PC-9 (cell line): ENCODE data around the gene ZNF423. TPM values are rescaled to one million over a fixed set of nuclear protein-coding genes. Genes with fewer than 3 reads are reported as not detected.

ENCODE experiments used
- BruUV-seq: library from RNA; stranded (reverse); fragments of 400-500 nt; replicated peaks from 2 replicates; lab custom pipeline; 2021; lab: Mats Ljungman, UMichigan
- CTCF ChIA-PET: fragments of 300-600 bp; sonication (Branson Sonifier 250); formaldehyde crosslinking; loops from one replicate; lab custom pipeline; 2022; ENCODE audit warnings: antibody characterized with exemption; lab: Charles Lee
- POLR2A ChIA-PET: fragments of 300-600 bp; sonication (Branson Sonifier 250); formaldehyde crosslinking; loops from one replicate; lab custom pipeline; 2022; ENCODE audit warnings: antibody characterized with exemption; ENCODE audit not compliant: unreplicated experiment; lab: Charles Lee
- DNase-seq, 2 experiments: peaks; one replicate each; pipeline versions ENCODE4 v3.0.0 to v3.0.0-alpha.2; 2015 to 2022; ENCODE audit warnings: mixed read lengths in 1 of 2
- H2AFZ ChIP-seq: fragments of 200-600 bp; sonication (generic); 2 replicates; pipeline ENCODE4 v1.8.1; 2017; ENCODE audit warnings: antibody characterized with exemption
- H3F3A ChIP-seq: fragments of 200-600 bp; sonication (generic); 2 replicates; pipeline ENCODE4 v1.8.1; 2017; ENCODE audit warnings: antibody characterized with exemption, mild to moderate bottlenecking, low read depth; ENCODE audit not compliant: insufficient read depth
- H3K27ac ChIP-seq: fragments of 200-600 bp; sonication (generic); 2 replicates; pipeline ENCODE4 v1.6.1; 2016; ENCODE audit warnings: mixed run types
- H3K27me3 ChIP-seq: fragments of 200-600 bp; sonication (generic); 2 replicates; pipeline ENCODE4 v1.6.1; 2016; ENCODE audit warnings: low read depth, mixed run types; ENCODE audit not compliant: insufficient read depth
- H3K36me3 ChIP-seq: fragments of 200-600 bp; sonication (generic); 2 replicates; pipeline ENCODE4 v1.6.1; 2016; ENCODE audit warnings: low read depth, mixed run types
- H3K4me1 ChIP-seq: fragments of 200-600 bp; sonication (generic); replicated peaks from 2 replicates; pipeline ENCODE4 v1.6.1; 2016; ENCODE audit warnings: mixed run types; ENCODE audit not compliant: insufficient read depth
- H3K4me2 ChIP-seq: fragments of 200-600 bp; sonication (generic); 2 replicates; pipeline ENCODE4 v1.6.1; 2017; ENCODE audit warnings: mixed run types
- H3K4me3 ChIP-seq: fragments of 200-600 bp; sonication (generic); 2 replicates; pipeline ENCODE4 v1.6.1; 2016; ENCODE audit warnings: mixed run types
- H3K79me2 ChIP-seq: fragments of 200-600 bp; sonication (generic); 2 replicates; pipeline ENCODE4 v1.6.1; 2017; ENCODE audit warnings: low read depth, mixed run types
- H3K9me2 ChIP-seq: fragments of 200-600 bp; sonication (generic); 2 replicates; pipeline ENCODE4 v1.8.1; 2017; ENCODE audit warnings: mild to moderate bottlenecking; ENCODE audit not compliant: insufficient read depth
- H3K9me3 ChIP-seq: fragments of 200-600 bp; sonication (generic); 2 replicates; pipeline ENCODE4 v1.8.1; 2016; ENCODE audit warnings: low read depth; ENCODE audit not compliant: insufficient read depth
- H4K20me1 ChIP-seq: fragments of 200-600 bp; sonication (generic); 2 replicates; pipeline ENCODE4 v1.8.1; 2017; ENCODE audit not compliant: insufficient read depth
- EZH2 ChIP-seq: fragments of 200-600 bp; sonication (generic); IDR thresholded peaks from 2 replicates; pipeline ENCODE4 v1.8.0; 2017; ENCODE audit warnings: antibody characterized with exemption, low read depth
- intact Hi-C: fragments of 100-400 bp; cut with micrococcal nuclease; formaldehyde crosslinking; loops from one replicate; pipeline ENCODE4 v1.10.0; 2022; ENCODE audit not compliant: unreplicated experiment
- total RNA-seq: library from RNA; stranded (reverse); gene quantifications from 2 replicates; pipeline ENCODE4 v1.2.3, GENCODE V29; 2021
- TF ChIP-seq, protein P1 (sequence below): fragments of 200-600 bp; sonication (generic); conservative IDR thresholded peaks from 2 replicates; pipeline ENCODE4 v1.6.1; 2017; ENCODE audit warnings: mixed run types, antibody characterized with exemption, mild to moderate bottlenecking, moderate library complexity

Gene ZNF423
- total RNA-seq, 1 experiment from 2014 or later: not detected

GRCh38 chr16:49576173-49576494, 279.8 kb downstream of the ZNF423 start:
- Histone ChIP-seq H3F3A (no peaks in the 10 kb centered on the region), H3K9me2 (no peaks in the 10 kb centered on the region), H3K4me2 (no peak overlapping the region), H3K36me3 (no peaks in the 10 kb centered on the region), H3K4me1 (no peaks in the 10 kb centered on the region), H3K79me2 (no peaks in the 10 kb centered on the region), H3K27me3 (peaks cover 75% of the 10 kb centered on the region), H4K20me1 (no peaks in the 10 kb centered on the region), H3K4me3 (no peak overlapping the region), H2AFZ (no peak overlapping the region), H3K27ac (no peak overlapping the region), H3K9me3 (no peaks in the 10 kb centered on the region)
- no peak for DNase-seq
- ChIA-PET POLR2A (no interaction called here), CTCF (no interaction called here)
- TF ChIP-seq, protein P1, sequence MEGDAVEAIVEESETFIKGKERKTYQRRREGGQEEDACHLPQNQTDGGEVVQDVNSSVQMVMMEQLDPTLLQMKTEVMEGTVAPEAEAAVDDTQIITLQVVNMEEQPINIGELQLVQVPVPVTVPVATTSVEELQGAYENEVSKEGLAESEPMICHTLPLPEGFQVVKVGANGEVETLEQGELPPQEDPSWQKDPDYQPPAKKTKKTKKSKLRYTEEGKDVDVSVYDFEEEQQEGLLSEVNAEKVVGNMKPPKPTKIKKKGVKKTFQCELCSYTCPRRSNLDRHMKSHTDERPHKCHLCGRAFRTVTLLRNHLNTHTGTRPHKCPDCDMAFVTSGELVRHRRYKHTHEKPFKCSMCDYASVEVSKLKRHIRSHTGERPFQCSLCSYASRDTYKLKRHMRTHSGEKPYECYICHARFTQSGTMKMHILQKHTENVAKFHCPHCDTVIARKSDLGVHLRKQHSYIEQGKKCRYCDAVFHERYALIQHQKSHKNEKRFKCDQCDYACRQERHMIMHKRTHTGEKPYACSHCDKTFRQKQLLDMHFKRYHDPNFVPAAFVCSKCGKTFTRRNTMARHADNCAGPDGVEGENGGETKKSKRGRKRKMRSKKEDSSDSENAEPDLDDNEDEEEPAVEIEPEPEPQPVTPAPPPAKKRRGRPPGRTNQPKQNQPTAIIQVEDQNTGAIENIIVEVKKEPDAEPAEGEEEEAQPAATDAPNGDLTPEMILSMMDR: no peak
- no peak for TF ChIP-seq EZH2
- BruUV-seq: no TSS peak
- intact Hi-C loops: no loop called here

- no peak overlapping the region for H3K4me2 ChIP-seq
- H3K9me3 ChIP-seq: no peaks in the 10 kb centered on the region
- no peaks in the 10 kb centered on the region for H3K79me2 ChIP-seq
- no peaks in the 10 kb centered on the region for H3K9me2 ChIP-seq
- H3K27ac ChIP-seq: no peak overlapping the region
- DNase-seq: no peak
- TF ChIP-seq, protein P1: no peak
- no peak for TF ChIP-seq EZH2
- CTCF ChIA-PET: no interaction called here
- no peak overlapping the region for H3K4me3 ChIP-seq
- no peaks in the 10 kb centered on the region for H3K36me3 ChIP-seq
- no peaks in the 10 kb centered on the region for H3K4me1 ChIP-seq
- peaks cover 69% of the 10 kb centered on the region for H3K27me3 ChIP-seq
- H2AFZ ChIP-seq: no peak overlapping the region
- POLR2A ChIA-PET: no interaction called here
- no peaks in the 10 kb centered on the region for H4K20me1 ChIP-seq
- intact Hi-C loops: no loop called here
- no peaks in the 10 kb centered on the region for H3F3A ChIP-seq
- no TSS peak for BruUV-seq
Measured at GRCh38 chr16:49575346-49576172, 280.4 kb downstream of the ZNF423 start.

DNA sequence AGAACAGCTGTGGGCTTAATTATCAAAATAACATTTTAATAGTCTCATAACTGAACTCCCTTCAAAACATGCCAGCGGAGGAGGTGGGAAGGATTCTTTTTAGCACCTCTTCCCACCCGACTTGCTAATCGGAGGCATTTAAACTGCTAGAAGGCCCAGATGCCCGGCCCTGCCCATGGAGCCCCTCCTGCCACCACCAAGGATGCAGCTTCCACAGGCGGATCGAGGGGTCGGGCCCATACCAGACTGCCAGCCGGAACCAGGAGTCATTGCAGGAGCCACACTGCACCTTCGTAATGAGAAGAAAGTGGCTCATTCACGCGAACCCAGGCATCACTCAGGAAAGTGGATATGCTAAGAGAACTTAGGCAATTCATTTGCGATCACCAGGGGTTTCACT, 281.1 kb downstream of the ZNF423 start:
- DNase-seq: no peak
- Histone ChIP-seq H3K9me2 (no peaks in the 10 kb centered on the region), H3K79me2 (no peaks in the 10 kb centered on the region), H3K9me3 (no peaks in the 10 kb centered on the region), H2AFZ (no peak overlapping the region), H3K4me1 (no peaks in the 10 kb centered on the region), H3K27ac (no peak overlapping the region), H3K36me3 (no peaks in the 10 kb centered on the region), H4K20me1 (no peaks in the 10 kb centered on the region), H3K27me3 (peaks cover 61% of the 10 kb centered on the region), H3K4me2 (no peak overlapping the region), H3F3A (no peaks in the 10 kb centered on the region), H3K4me3 (no peak overlapping the region)
- intact Hi-C loops: no loop called here
- CTCF ChIA-PET: no interaction called here
- TF ChIP-seq, protein P1: no peak
- TF ChIP-seq EZH2: no peak
- POLR2A ChIA-PET: no interaction called here
- BruUV-seq: no TSS peak
